SK-N-SH treated with all-trans-retinoic acid at 6 μM for 48 hours (cell line): ENCODE results near the gene ABCA3.

ENCODE experiments used
- ATAC-seq: fragments of 200-7000 bp; cut with Tn5 transposase; 3 replicates; pipeline ENCODE4 v1.9.1; 2020; ENCODE audit warnings: mild to moderate bottlenecking, moderate library complexity
- ARNTL ChIP-seq: fragments of 450-650 bp; formaldehyde crosslinking; IDR thresholded peaks from 2 replicates; pipeline ENCODE4 v1.5.0; 2020; ENCODE audit warnings: low read depth, mild to moderate bottlenecking, moderate library complexity, borderline replicate concordance
- BACH2 ChIP-seq: fragments of 250-450 bp; sonication (Bioruptor Pico); IDR thresholded peaks from 2 replicates; pipeline ENCODE4 v1.9.0; 2021; ENCODE audit warnings: mild to moderate bottlenecking, borderline replicate concordance
- CSDC2 ChIP-seq: fragments of 250-450 bp; sonication (Bioruptor Pico); IDR thresholded peaks from 2 replicates; pipeline ENCODE4 v1.5.0; 2020; ENCODE audit warnings: mild to moderate bottlenecking, moderate library complexity
- ESRRG ChIP-seq: fragments of 250-450 bp; sonication (Bioruptor Pico); IDR thresholded peaks from 2 replicates; pipeline ENCODE4 v1.6.1; 2021; ENCODE audit warnings: mild to moderate bottlenecking
- GLIS3 ChIP-seq: fragments of 250-450 bp; sonication (Bioruptor Pico); IDR thresholded peaks from 2 replicates; pipeline ENCODE4 v1.5.0; 2020; ENCODE audit warnings: mild to moderate bottlenecking, moderate library complexity
- OSR1 ChIP-seq: fragments of 250-450 bp; sonication (Bioruptor Pico); IDR thresholded peaks from 2 replicates; pipeline ENCODE4 v1.8.0; 2022; ENCODE audit warnings: moderate library complexity, mild to moderate bottlenecking, inconsistent platforms
- PPARA ChIP-seq: fragments of 250-450 bp; sonication (Bioruptor Pico); IDR thresholded peaks from 2 replicates; pipeline ENCODE4 v1.5.0; 2020; ENCODE audit warnings: mild to moderate bottlenecking, borderline replicate concordance
- RARB ChIP-seq: fragments of 250-450 bp; sonication (Bioruptor Pico); IDR thresholded peaks from 2 replicates; pipeline ENCODE4 v1.8.0; 2021; ENCODE audit warnings: mild to moderate bottlenecking, moderate library complexity
- TCF4 ChIP-seq: fragments of 250-450 bp; sonication (Bioruptor Pico); IDR thresholded peaks from 2 replicates; pipeline ENCODE4 v1.8.0; 2021; ENCODE audit warnings: mild to moderate bottlenecking, moderate library complexity, borderline replicate concordance
- ZC3H10 ChIP-seq: fragments of 250-450 bp; sonication (Bioruptor Pico); IDR thresholded peaks from 2 replicates; pipeline ENCODE4 v1.5.1; 2021; ENCODE audit warnings: mild to moderate bottlenecking, moderate library complexity
- ZFP3 ChIP-seq: fragments of 250-450 bp; sonication (Bioruptor Pico); IDR thresholded peaks from 2 replicates; pipeline ENCODE4 v1.5.0; 2020; ENCODE audit warnings: mild to moderate bottlenecking, moderate library complexity
- ZFP30 ChIP-seq: fragments of 450-650 bp; formaldehyde crosslinking; IDR thresholded peaks from 2 replicates; pipeline ENCODE4 v1.5.0; 2022; ENCODE audit warnings: mild to moderate bottlenecking, moderate library complexity
- ZNF70 ChIP-seq: fragments of 450-650 bp; formaldehyde crosslinking; IDR thresholded peaks from 2 replicates; pipeline ENCODE4 v1.5.0; 2020; ENCODE audit warnings: mild to moderate bottlenecking, moderate library complexity
- ZNF8 ChIP-seq: fragments of 450-650 bp; formaldehyde crosslinking; IDR thresholded peaks from 2 replicates; pipeline ENCODE4 v1.5.0; 2020; ENCODE audit warnings: mild to moderate bottlenecking, moderate library complexity
- TF ChIP-seq, protein P1 (sequence below): fragments of 250-450 bp; sonication (Bioruptor Pico); IDR thresholded peaks from 2 replicates; pipeline ENCODE4 v1.8.0; 2021; ENCODE audit warnings: low read depth, mild to moderate bottlenecking, moderate library complexity, borderline replicate concordance
- TF ChIP-seq, protein P2 (sequence below): fragments of 250-450 bp; sonication (Bioruptor Pico); IDR thresholded peaks from 2 replicates; pipeline ENCODE4 v1.5.1; 2020; ENCODE audit warnings: low read depth, mild to moderate bottlenecking, moderate library complexity
- TF ChIP-seq, protein P3 (sequence below): fragments of 250-450 bp; sonication (Bioruptor Pico); IDR thresholded peaks from 2 replicates; pipeline ENCODE4 v1.8.0; 2020; ENCODE audit warnings: mild to moderate bottlenecking, moderate library complexity, borderline replicate concordance
- TF ChIP-seq, protein P4 (sequence below): fragments of 250-450 bp; sonication (Bioruptor Pico); IDR thresholded peaks from 2 replicates; pipeline ENCODE4 v1.5.1; 2021; ENCODE audit warnings: mild to moderate bottlenecking, moderate library complexity

ABCA3 gene

DNA sequence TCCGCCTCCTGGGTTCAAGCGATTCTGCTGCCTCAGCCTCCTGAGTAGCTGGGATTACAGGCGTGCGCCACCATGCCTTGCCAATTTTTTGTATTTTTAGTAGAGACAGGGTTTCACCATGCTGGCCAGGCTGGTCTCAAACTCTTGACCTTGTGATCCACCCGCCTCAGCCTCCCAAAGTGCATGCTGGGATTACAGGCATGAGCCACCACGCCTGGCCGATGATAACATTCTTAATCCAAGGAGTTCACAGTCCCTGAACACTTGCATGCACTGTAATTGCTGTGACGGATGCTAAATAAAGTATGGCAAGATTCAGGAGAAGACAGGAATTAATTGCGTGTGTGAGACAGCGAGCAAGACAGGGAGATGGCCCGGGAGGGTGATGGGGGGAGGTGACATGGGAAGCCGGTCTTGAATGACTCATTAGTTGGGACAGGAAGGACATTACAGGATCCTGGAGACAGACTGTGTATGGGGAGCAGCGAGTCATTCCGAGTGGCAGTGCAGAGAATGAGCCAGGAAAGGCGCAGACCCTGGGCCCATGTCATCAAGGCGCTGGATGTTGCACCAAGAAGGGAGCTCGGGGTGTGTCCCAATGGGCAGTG lies 6.7 kb downstream of the ABCA3 start (continued):
- TF ChIP-seq, protein P1, sequence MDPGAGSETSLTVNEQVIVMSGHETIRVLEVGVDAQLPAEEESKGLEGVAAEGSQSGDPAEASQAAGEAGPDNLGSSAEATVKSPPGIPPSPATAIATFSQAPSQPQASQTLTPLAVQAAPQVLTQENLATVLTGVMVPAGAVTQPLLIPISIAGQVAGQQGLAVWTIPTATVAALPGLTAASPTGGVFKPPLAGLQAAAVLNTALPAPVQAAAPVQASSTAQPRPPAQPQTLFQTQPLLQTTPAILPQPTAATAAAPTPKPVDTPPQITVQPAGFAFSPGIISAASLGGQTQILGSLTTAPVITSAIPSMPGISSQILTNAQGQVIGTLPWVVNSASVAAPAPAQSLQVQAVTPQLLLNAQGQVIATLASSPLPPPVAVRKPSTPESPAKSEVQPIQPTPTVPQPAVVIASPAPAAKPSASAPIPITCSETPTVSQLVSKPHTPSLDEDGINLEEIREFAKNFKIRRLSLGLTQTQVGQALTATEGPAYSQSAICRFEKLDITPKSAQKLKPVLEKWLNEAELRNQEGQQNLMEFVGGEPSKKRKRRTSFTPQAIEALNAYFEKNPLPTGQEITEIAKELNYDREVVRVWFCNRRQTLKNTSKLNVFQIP (CRISPR knock-in tag), result no peak
- no peak for TF ChIP-seq TCF4 (CRISPR knock-in tag)
- TF ChIP-seq GLIS3 (CRISPR knock-in tag), result no peak
- TF ChIP-seq RARB (CRISPR knock-in tag), result no peak
- TF ChIP-seq ZFP3 (CRISPR knock-in tag), result no peak
- TF ChIP-seq OSR1, result no peak

DNA sequence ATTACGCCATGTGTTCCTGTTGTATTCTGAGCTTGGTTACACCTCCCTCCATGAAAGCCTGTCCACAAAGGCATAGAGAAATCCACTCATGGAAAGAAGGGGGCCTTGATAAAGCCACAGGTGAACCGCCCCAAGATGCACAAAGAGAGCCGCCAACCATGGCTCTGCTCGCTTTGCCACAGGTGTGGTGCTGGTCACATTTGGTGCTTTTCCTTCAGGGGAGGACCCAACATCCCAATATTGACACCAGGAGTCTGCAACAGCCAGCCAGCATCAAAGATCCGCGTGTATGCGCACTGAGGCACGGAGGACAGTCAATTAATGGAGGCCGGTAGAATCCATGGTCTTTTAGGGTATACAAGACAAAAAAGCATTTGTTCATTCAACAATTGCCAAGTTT lies 7.3 kb downstream of the ABCA3 start:
- no peak for TF ChIP-seq PPARA (CRISPR knock-in tag)
- TF ChIP-seq, protein P2, sequence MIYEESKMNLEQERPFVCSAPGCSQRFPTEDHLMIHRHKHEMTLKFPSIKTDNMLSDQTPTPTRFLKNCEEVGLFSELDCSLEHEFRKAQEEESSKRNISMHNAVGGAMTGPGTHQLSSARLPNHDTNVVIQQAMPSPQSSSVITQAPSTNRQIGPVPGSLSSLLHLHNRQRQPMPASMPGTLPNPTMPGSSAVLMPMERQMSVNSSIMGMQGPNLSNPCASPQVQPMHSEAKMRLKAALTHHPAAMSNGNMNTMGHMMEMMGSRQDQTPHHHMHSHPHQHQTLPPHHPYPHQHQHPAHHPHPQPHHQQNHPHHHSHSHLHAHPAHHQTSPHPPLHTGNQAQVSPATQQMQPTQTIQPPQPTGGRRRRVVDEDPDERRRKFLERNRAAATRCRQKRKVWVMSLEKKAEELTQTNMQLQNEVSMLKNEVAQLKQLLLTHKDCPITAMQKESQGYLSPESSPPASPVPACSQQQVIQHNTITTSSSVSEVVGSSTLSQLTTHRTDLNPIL (CRISPR knock-in tag), result no peak
- TF ChIP-seq, all 23 proteins: peak for 0
- ATAC-seq, result no peak

DNA sequence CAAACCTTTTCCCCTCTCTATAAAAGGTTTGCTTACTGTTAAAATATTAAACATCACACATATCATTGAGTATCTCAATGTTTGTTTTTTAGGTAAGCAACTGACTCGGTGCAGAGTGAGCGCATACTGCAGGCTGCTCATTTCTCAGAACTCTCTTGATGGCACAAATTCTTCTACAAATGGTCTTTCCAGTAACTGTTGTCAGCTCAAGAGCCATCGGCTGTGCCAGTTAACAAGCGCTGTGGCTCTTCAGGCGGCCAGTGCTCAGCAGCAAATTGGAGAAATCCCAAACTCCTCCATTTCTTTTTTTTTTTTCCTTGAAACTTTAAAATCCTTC lies 8.6 kb downstream of the ABCA3 start:
- TF ChIP-seq CSDC2 (CRISPR knock-in tag) (no peak), BACH2 (CRISPR knock-in tag) (no peak), ZNF70 (CRISPR knock-in tag) (no peak), ARNTL (CRISPR knock-in tag) (no peak), TCF4 (CRISPR knock-in tag) (no peak), ZFP3 (CRISPR knock-in tag) (no peak), OSR1 (no peak), ESRRG (CRISPR knock-in tag) (no peak), ZNF8 (CRISPR knock-in tag) (no peak), PPARA (CRISPR knock-in tag) (no peak), ZFP30 (CRISPR knock-in tag) (no peak), ZC3H10 (CRISPR knock-in tag) (no peak)
- TF ChIP-seq, protein P3, sequence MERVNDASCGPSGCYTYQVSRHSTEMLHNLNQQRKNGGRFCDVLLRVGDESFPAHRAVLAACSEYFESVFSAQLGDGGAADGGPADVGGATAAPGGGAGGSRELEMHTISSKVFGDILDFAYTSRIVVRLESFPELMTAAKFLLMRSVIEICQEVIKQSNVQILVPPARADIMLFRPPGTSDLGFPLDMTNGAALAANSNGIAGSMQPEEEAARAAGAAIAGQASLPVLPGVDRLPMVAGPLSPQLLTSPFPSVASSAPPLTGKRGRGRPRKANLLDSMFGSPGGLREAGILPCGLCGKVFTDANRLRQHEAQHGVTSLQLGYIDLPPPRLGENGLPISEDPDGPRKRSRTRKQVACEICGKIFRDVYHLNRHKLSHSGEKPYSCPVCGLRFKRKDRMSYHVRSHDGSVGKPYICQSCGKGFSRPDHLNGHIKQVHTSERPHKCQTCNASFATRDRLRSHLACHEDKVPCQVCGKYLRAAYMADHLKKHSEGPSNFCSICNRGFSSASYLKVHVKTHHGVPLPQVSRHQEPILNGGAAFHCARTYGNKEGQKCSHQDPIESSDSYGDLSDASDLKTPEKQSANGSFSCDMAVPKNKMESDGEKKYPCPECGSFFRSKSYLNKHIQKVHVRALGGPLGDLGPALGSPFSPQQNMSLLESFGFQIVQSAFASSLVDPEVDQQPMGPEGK, result no peak
- TF ChIP-seq, protein P2 (CRISPR knock-in tag), result no peak
- TF ChIP-seq, protein P1 (CRISPR knock-in tag), result no peak
- TF ChIP-seq, protein P4, sequence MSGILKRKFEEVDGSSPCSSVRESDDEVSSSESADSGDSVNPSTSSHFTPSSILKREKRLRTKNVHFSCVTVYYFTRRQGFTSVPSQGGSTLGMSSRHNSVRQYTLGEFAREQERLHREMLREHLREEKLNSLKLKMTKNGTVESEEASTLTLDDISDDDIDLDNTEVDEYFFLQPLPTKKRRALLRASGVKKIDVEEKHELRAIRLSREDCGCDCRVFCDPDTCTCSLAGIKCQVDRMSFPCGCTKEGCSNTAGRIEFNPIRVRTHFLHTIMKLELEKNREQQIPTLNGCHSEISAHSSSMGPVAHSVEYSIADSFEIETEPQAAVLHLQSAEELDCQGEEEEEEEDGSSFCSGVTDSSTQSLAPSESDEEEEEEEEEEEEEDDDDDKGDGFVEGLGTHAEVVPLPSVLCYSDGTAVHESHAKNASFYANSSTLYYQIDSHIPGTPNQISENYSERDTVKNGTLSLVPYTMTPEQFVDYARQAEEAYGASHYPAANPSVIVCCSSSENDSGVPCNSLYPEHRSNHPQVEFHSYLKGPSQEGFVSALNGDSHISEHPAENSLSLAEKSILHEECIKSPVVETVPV (CRISPR knock-in tag), result no peak
- ATAC-seq, result no peak
